ENCODE results near the gene SYNE3. TPM values are rescaled to one million over a fixed set of nuclear protein-coding genes. Genes with fewer than 3 reads are reported as not detected.

Gene SYNE3
- total RNA-seq, 1 donor from 2014 or later: 11.5 TPM

DNA sequence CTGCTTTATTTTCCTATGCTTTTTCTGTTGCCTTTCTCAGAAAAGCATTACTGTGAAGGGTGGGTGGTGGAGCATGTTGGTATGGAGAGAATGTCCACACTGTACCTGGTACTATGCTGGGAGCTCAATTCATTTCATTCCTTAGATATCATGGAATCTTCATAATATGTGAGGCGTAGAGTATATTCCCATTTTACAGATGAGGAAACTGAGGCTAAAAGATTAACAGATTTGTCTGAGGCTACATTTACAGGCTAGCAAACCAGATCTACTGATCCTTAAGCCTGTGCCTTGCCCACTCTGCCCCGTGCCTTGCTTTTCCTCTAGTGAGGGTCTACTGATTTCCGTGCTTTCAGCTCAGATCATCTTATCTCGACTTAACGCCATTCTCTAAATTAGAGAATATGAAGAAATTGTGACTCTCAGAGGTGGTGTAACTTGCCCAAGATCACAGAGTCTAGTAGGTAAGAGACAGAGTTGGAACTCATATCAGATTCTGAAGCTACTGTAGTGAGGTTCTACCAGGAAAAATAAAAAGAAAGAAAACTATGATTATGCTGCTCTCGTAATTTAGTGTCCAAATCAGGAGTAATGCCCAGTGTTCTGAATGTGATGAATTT, 23.9 kb upstream of the SYNE3 start:
- DNase-seq (ENCODE audit: low read depth, low spot score): no peak

DNA sequence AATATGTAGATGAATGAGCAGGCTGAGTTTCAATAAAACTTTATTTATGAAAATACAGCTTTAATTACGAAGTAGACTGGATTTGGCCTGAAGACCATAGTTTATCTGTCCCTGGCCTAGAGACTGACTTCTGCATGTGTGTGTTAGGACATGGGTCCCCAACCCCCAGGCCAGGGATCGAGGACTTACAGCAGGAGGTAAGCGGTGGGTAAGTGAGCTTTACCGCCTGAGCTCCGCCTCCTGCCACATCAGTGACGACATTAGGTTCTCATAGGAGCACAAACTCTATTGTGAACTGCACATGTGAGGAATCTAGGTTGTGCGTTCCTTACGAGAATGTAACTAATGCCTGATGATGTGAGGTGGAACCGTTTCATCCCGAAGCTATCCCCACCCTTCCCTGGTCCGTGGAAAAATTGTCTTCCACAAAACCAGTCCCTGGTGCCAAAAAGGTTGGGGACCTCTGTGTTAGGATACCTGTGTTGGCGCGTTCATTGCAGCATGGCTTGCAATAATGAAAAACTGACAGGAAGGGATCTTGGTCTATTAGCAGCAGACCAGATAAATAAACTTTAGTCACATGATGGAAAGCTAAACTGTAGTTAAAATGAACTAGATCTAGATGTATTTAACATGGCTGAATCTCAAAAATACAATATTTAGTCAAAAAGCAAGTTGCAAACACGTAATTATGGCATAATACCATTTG, 22.5 kb upstream of the SYNE3 start:
- DNase-seq (ENCODE audit: low read depth, low spot score): no peak

DNA sequence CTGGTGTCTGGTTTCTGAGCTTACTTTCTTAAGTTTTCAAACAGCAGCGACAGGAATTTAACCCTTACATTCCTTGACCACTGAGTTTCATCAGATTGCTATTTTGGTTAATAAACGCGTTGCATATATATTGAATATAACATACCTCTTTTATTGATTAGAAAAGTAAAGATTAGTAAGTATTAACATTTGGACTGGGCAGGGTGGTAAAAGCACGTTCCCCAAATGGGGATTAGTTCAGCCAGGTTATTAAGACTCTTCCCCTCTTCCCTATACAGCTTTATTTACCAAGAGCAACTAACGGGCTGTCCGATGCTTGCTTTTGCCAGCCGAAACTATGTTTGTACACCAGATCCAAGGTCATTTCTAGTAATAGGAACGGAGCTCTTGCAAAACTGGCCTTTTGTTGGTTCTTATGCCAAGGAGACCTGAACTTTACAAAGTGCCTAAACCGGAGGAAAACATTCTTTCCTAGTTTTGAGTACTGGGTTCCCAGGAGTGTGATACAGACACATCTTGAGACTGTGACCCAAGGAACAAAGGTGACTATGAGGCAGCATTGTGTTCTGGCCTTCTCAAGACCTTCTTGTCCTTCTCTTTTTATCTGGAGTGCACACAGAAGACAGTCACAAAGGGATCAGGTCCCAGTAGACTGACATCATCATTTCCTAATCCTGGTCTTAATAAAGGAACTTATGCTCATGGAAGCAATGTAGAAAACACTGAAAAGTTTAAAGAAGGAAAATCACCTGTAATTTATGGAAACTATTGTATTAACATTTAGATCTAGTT, 21.0 kb upstream of the SYNE3 start:
- no peak for DNase-seq (ENCODE audit: low read depth, low spot score)

DNA sequence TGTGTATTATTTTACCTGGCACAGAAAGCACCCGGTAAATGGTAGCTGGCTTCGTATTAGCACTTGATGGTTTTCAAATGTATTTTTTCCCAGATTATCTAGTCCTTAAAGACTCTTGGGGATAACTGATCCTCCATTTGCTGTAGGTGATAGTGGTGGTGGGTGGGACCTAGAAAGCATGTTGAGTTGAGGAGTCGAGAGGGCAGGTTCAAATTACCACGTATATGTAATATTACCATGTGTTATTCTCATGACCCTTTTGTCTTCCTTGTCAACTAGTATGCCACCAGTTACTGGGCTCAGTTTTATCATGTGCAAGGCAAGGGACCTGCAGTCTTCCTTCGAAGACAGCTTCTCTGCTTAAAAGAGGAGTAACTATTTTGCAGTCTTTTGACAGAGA, 20.2 kb upstream of the SYNE3 start:
- DNase-seq (ENCODE audit: low read depth, low spot score): no peak

DNA sequence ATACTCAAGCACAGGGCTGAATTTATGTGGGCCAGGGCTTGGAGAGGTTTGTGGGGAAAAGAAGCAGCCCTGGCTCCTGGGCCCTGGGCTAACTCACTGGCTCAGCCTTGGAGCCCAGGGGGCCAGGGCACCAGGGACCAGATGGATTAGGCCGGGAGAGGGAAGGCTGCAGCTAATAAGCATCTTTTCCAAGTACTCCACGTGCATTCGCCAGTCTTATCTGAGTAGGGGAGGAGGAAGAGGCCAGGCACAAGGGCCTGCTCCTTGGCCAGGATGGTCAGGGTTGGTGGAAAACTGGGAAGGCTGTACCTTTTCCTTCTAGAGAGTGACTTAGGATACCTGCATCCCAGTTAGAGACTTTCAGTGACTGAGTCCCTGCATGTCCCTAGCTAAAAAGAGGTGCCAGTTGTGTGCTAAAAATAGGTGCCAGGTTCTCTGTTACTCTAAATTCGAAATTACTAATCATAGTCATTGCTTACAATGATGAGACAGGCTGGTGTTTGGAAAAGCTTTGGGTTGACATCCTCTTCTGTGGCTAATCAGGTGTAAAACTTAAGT, 19.7 kb upstream of the SYNE3 start:
- DNase-seq (ENCODE audit: low read depth, low spot score): no peak

DNA sequence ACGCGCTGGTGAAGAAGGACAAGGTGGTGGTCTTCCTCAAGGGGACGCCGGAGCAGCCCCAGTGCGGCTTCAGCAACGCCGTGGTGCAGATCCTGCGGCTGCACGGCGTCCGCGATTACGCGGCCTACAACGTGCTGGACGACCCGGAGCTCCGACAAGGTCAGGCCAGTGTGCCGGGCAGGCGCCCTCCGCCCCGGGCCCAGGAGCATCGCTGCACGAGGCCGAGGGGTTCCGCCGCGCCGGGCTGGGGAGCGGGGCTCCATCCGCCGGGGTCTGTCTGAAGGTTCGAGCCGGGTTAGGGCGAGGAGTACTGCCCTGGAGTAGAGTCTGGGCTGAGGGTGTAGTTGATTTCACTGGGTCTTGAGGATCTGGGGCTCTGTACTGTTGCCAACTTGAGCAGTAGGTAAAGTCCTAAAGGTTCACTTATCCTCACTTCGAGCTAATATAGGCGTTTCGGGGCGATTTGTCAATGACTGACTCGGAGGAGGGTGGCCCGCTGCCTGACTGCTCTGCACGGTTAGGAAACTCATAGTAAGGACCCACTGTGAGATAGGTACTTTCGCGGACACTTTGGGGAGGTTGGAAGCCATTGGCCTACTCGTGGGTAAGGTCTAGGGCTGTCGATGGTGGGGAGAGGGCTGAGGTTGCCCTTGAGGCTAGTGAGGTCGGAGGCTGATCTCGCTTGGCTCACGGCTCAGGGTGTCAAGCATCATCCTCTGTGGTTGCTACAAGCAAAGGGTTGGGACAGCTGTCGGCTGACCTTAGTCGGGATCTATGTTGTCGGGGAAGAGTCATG, 19.0 kb upstream of the SYNE3 start:
- DNase-seq (ENCODE audit: low read depth, low spot score): no peak

DNA sequence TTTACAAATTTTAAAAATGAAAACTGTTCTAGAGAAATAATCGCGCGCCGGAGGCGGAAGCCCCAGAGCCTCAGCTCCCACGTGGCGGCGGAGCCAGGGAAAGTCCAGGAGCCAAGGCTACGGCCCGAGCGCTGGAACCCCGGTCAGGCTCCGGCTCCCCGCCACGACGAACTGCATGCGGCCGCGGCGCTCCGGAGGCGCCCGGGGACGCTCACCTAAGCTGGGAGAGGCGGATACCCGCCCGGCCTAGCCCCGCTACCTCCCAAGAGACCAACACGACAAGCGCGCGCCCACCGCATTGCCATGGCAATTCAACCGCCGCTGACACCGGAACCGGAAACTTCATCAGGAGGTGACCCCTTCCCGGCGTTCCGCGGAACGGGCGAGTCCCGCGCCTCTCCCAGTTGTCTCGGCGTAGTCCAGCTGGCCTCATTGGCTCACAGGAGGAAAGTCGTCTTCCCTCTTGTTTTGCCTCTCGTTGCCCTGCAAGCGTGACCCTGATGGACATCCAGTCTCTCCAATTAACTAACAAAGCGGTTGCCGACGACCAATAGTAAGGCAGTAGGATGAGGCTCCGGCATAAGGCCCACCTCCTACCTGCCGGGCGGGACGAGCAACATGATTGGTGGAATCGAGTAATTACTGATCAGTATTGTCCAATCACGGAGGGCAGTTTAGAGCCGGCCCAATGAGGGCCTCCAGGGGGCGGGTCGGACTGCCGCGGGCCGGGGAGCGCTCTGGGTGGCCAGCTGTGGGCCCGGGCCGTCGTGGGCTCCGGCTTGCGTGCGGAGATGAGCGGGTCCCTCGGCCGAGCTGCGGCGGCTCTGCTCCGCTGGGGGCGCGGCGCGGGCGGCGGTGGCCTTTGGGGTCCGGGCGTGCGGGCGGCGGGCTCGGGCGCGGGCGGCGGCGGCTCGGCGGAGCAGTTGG, 18.1 kb upstream of the SYNE3 start, which contains the start of gene GLRX5:
Gene GLRX5 (plus strand): TSS at position 752 of the 927 bp plus-strand sequence. CDS start 40 bp downstream, at position 792.
- DNase-seq (ENCODE audit: low read depth, low spot score): peak; percentile 100

DNA sequence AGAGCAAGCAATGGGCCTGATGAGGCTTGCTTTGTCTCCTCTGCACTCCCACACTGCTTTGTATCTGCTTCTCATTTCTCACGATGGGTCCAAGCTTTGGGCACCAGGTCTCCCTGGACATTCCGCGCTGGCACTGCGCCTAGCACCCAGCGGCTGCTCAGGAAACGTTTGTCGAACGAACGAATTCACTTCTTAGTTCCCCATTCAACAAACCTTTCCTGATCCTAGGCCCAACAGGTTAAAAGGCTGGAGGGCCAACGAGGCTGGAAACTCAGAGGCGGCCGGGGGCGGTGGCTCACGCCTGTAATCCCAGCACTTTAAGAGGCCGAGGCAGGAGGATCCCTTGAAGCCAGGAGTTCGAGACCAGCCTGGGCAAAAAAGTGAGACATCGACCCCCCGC, 17.4 kb upstream of the SYNE3 start:
- DNase-seq (ENCODE audit: low read depth, low spot score): no peak

DNA sequence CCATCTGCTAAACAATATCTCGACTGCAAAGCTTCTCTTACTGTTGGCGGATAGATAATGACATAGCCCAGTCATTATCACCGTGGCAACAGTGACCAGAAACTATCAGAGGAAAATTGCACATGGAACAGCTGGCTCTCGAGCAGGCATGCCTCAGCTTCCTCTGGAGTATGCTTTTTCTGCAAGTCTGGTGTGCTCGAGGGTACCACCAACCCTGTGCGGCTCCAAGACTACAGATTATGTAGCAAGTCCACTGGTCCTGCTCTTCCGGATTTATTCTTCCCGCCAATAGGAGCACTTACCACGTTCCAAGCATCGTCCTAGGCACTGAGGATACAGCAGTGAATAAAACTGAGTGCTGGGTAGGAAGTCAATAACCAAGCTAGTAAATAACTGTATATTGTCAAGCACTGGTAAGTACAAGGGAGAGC, 17.0 kb upstream of the SYNE3 start:
- DNase-seq (ENCODE audit: low read depth, low spot score): no peak

DNA sequence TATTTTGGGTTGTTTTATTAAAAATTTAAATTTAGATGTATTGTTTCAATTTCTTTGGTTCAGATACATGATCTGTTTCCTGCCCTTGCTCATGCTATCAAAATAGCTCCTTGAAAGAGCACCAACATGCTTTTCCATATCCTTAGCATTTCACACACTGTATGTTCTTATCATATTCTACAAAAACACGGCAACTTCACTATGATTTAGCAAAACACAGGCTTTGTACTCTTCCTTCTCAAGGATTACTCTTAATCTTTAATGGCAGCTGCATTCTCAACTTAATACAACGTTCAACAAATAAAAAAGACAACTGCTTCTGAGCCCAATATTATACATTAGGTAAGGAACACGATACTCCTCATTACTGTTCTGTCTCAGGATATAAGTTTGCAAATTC, 15.5 kb upstream of the SYNE3 start:
- DNase-seq (ENCODE audit: low read depth, low spot score): no peak

DNA sequence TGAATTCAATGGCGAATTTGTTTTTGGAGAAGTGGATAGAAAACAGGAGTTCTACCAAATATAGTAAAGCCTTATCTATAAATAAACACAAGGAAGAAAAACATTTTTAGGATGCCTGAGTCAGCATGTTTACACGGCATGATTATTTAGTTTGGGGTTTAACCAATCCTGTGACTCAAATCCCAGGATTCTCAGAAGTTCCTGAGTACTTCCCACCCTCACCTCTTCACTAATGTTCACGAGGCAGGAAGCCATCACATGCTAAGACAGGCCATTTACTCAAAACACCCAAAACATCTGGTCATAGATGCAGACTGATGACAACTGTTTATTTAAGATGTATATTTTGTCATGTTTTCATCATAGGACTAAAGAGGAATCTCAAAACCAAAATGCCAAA, 15.0 kb upstream of the SYNE3 start:
- no peak for DNase-seq (ENCODE audit: low read depth, low spot score)

DNA sequence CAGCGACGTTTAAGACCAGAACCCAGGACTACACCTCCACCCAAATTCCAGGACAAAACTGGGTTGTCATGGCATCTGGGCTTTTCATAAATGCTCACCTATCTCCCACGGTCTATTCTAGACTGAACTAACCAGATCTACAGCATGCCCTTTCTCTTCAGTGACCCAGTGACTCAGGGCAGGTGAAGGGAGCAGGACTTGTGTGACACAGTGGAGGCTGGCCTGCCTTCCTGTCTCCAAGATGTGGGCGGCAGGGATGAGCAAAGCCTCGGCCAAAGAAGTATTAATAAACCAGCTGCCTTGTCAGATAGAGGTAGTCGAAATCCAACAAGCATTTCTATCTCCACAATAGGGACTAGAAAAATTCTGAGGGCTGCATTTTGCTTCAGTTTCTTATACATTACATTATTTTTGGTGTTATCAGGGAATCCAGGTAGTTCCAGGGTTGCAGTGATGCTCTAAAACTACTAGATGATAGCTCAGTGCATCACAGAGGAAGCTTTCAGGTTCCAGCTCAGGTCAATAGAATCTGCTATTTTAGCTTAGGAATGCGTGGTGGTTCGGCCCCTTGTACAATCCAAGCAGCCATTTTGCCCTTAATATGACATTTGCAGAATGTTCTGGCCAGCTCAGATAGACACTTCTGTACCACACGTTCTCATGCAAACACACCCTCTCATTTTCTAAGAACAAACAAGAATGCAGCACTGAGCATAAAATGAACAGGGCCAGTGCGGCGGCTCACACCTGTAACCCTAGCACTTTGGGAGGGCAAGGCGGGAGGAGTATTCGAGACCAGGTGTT, 14.2 kb upstream of the SYNE3 start:
- no peak for DNase-seq (ENCODE audit: low read depth, low spot score)

DNA sequence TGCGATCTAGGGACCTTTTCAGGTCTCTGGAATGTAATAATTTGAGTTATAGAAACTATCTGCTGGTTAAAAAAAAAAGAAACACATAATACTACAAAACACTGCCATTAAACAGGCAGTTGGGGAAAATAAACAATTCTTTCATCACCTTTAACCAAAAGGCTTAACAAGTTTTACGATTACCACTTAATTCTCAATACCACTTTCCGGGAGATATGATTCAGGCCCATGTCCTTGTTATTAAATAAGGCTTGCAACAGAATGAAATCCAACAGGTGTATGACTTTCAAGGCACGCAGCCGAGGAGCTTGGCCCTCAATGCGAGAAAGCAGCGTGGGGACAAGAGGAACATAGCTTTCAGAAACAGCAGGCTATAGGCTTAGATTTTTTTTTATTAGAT, 12.8 kb upstream of the SYNE3 start:
- no peak for DNase-seq (ENCODE audit: low read depth, low spot score)

DNA sequence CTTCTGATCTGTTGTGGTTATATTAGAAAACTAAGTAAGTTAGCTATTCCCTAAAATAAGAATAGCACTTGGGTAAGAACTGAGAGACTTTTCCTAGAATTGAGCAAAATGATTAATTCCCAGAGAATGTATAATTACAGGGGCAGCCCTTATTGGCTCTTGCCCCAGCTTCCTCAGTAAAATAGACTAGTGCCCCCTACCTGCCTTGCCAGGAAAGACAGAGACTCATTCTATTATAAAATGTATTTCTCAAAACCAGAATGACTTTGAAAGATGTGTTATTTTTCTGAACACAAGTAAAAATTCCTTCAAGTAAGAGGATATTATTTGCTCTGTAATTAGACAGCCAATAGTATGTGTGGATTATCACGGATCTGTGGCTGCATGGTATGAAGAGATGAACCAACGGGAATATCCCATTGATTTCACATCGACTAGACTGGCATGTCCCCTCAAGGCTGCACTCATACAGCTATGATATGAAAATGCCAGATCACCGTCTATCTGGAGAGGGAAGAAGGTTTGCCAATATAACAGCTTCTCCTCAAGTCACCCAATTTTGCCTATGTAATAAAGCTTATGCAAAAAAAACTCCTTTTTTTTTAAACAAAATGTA, 11.0 kb upstream of the SYNE3 start:
- DNase-seq (ENCODE audit: low read depth, low spot score): no peak

DNA sequence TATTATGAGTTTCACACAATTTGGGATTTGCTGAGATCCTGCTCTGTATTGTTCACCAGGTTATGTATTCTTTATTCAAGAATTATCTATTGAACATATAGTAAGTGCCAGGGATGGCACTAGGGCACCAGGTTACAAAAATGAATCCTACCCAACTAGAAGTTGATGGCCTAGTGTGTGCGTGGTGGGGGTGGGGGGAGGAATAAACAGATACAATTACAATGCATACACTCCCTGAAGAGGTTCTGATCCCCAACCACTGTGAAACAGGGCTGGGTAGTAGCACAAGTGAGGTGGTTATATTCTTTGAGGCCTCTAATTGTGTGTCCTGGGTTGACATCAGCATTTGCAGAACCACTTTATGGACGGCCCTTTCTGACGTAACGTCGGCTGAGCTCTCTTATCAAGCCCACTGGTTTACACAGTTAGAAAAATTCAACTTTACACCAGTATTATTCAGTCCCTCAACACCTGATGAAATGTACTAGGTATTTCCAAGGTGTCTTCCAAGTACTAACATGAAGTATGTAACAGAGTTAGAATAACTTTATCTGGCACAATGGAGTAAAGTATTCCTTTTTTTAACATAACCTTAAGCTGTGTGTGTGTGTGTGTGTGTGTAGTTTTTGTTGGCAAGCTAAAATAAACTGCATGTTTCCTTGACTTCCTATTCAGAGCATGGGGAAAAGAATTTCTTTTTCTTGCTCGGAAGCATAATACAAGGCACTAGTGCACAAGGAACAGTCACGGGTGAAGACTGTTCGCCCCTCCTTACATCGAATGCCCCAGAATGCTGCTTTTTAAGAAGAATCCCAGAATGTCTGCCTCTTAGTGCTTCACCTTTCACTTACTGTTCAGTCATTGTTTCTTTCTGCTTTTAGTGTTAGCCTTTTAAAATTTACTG, 10.3 kb upstream of the SYNE3 start:
- no peak for DNase-seq (ENCODE audit: low read depth, low spot score)

DNA sequence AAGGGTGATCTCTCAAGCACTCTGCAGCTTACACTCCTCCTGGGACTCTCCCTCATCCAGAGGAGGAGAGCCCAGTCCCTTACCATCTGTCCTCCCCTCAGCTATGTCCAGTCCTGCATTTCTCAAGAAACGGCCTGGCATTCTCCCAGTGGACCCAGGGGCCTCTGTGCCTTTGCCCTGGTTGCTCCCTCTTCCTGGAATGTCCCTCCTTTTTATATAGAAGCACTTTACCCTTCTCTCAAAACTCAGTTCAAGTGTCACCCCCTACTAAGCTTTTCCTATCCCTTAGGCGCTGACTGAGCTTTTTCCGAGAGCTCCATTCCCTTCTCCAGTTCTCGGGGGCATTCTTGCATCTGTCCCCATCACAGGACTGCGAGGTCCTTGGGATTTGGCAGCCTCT, 9.5 kb upstream of the SYNE3 start:
- no peak for DNase-seq (ENCODE audit: low read depth, low spot score)

DNA sequence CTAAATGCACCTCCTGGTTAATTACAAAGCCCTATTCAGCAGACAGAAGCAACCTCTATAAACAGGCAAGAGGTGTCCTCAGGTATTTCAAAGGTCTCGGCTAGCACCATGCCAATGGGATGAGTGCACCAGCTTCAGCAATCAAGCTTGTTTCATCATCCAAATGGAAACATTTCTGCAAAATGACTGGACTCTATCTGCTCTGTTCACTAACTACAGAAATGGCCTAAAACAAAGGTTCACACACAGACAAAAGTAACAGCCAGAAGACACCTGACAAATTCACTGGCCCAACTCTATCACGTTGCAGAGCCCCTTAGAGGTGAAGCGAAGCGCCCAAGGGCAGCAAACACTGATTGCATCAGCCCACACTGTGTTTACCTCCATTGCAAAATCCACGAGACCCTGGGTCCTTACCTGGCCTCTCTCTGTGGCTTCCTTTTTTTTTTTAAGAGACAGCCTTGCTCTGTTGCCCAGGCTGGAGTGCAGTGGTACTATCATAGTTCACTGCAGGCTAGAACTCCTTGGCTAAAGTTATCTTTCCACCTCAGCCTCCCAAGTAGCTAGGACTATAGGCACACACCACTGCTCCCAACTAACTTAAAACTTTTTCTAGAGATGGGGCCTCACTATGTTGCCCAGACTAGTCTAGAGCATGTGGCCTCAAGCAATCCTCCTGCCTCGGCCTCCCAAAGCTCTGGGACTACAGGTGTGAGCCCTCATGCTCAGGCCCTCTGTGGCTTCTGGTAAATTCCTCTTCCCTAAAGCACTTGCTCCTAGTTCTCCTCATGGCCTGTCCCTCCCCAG, 8.5 kb upstream of the SYNE3 start:
- no peak for DNase-seq (ENCODE audit: low read depth, low spot score)

Data from pulmonary artery endothelial cell (primary cell).